ENCODE results near the gene CFAP97D2.

Gene CFAP97D2

DNA sequence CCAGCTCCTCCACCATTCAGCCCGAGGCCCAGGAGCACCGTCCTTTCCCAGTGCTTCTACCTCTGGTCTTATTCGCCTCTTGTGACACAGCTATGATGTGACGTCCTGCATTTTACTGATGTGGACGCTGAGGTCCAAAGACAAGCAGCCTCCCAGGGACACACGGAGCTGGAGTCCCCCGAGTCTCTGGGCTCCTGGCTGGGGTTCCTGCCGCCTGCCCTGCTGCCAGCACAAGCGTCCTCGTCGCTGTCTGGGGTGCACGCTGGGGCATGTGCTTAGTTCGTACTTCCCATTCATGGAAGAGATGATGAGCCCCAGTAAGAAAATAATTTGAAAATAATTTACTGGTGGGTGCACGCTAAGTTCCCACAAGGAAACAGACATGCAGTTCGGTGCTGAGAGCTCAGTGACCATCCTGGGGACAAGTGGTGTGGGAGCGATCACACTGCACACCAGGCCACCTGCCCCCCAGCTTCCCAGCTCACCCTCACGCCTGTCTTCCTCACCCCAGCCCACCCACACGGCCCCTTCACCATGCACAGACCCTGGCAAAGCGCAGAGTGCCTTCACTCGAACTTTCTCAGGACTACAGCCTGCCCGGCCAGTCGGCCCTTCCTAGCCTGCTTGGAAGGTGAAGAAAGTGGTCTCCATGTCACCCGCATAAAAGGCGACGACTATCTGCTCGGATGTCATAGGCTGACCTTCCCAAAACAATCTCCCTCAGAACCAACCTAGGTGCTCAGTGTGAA is 14.2 kb upstream of the CFAP97D2 start:
- no peak overlapping the region for H3K4me3 ChIP-seq (ENCODE audit: low read length)
- H3K27ac ChIP-seq (ENCODE audit: low read depth, low read length): no peak overlapping the region
- no peaks in the 10 kb centered on the region for H4K20me1 ChIP-seq (ENCODE audit: control insufficient read depth, insufficient read depth, low read depth, low read length)
- H3K4me1 ChIP-seq (ENCODE audit: control insufficient read depth, low read length): peaks cover 16% of the 10 kb centered on the region
- no peaks in the 10 kb centered on the region for H3K36me3 ChIP-seq (ENCODE audit: control insufficient read depth, low read length)
- no peak overlapping the region for H3K4me2 ChIP-seq (ENCODE audit: low read length)
- H3K9me3 ChIP-seq (ENCODE audit: control insufficient read depth, insufficient read depth, low read length): no peaks in the 10 kb centered on the region
- no peaks in the 10 kb centered on the region for H3F3A ChIP-seq (ENCODE audit: control insufficient read depth, insufficient read depth)
- H3K27me3 ChIP-seq (ENCODE audit: control insufficient read depth, low read length): peaks cover 15% of the 10 kb centered on the region; the same call in 1 of the 2 replicates
- H3K79me2 ChIP-seq (ENCODE audit: control insufficient read depth, low read length): no peaks in the 10 kb centered on the region
- H3K9me2 ChIP-seq (replicated peaks; ENCODE audit: control insufficient read depth, low read length): no peaks in the 10 kb centered on the region
- TF ChIP-seq EZH2phosphoT487 (IDR thresholded peaks at IDR 0.05; ENCODE audit: borderline replicate concordance, low read length): no peak
- TF ChIP-seq, protein P1, sequence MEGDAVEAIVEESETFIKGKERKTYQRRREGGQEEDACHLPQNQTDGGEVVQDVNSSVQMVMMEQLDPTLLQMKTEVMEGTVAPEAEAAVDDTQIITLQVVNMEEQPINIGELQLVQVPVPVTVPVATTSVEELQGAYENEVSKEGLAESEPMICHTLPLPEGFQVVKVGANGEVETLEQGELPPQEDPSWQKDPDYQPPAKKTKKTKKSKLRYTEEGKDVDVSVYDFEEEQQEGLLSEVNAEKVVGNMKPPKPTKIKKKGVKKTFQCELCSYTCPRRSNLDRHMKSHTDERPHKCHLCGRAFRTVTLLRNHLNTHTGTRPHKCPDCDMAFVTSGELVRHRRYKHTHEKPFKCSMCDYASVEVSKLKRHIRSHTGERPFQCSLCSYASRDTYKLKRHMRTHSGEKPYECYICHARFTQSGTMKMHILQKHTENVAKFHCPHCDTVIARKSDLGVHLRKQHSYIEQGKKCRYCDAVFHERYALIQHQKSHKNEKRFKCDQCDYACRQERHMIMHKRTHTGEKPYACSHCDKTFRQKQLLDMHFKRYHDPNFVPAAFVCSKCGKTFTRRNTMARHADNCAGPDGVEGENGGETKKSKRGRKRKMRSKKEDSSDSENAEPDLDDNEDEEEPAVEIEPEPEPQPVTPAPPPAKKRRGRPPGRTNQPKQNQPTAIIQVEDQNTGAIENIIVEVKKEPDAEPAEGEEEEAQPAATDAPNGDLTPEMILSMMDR (IDR thresholded peaks at IDR 0.05; ENCODE audit: low read depth, low read length, poor library complexity, severe bottlenecking): no peak

DNA sequence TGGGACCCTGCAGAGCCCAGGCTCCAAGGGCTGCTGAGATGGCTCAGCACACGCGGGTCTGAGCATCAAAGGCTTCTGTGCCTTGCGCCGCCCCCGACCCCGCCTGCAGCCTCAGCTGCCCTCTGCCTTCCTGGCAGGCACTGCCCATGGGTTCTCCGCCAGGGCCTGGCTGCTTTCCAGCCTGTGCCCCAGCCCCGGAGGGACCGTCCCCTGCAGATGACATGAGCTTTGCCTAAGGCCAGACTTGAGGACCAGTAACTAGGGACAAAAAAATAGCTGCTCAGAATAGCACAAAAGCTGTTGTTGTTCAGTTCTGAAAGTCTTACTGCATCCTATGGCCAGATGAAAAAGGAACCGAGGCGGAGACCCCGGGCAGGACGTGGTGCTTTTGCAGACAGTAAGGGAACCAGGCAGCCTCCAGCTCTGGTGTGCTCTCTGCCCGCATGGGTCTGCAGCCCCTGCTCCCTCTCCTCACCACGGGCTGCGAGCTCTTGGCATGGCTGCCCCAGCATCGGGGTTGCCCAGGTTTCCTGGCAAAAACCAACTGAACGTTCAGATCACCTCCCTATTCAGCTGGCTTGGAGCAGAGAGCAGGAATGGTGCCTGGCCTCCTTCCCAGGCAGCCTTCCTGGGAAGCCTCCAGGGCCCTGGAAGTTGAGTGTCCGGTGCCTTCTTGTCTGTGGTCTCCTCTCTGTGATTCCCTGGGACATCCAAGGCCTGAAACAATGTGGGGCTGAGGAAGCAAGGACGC is 12.5 kb upstream of the CFAP97D2 start:
- peaks cover 7% of the 10 kb centered on the region for H3K4me1 ChIP-seq (ENCODE audit: control insufficient read depth, low read length)
- H3F3A ChIP-seq (ENCODE audit: control insufficient read depth, insufficient read depth): no peaks in the 10 kb centered on the region
- H3K4me3 ChIP-seq (ENCODE audit: low read length): no peak overlapping the region
- no peaks in the 10 kb centered on the region for H4K20me1 ChIP-seq (ENCODE audit: control insufficient read depth, insufficient read depth, low read depth, low read length)
- H3K9me2 ChIP-seq (replicated peaks; ENCODE audit: control insufficient read depth, low read length): no peaks in the 10 kb centered on the region
- no peak overlapping the region for H3K4me2 ChIP-seq (ENCODE audit: low read length)
- H3K9me3 ChIP-seq (ENCODE audit: control insufficient read depth, insufficient read depth, low read length): no peaks in the 10 kb centered on the region
- no peaks in the 10 kb centered on the region for H3K36me3 ChIP-seq (ENCODE audit: control insufficient read depth, low read length)
- no peaks in the 10 kb centered on the region for H3K79me2 ChIP-seq (ENCODE audit: control insufficient read depth, low read length)
- TF ChIP-seq EZH2phosphoT487 (IDR thresholded peaks at IDR 0.05; ENCODE audit: borderline replicate concordance, low read length): no peak
- TF ChIP-seq, protein P1 (IDR thresholded peaks at IDR 0.05; ENCODE audit: low read depth, low read length, poor library complexity, severe bottlenecking): no peak
- no peak overlapping the region for H3K27ac ChIP-seq (ENCODE audit: low read depth, low read length)
- H3K27me3 ChIP-seq (ENCODE audit: control insufficient read depth, low read length): peaks cover 15% of the 10 kb centered on the region; the same call in 1 of the 2 replicates

DNA sequence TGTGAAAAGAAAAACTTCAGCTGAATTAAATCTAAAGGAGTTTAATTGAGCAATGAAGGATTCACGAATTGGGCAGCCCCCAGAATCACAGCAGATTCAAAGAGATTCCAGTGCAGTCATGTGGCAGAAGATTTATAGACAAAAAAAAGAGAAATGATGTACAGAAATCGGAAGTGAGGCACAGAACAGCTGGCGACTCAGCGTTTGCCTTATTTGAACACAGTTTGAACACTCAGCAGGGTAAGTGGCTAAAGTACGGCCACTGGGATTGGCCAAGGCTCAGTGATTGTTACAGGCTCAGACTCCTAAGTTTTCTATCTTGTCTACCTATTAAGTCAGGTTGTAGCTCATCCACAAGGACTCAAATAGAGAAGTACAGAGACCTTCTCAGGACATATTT is 11.6 kb upstream of the CFAP97D2 start:
- H3K36me3 ChIP-seq (ENCODE audit: control insufficient read depth, low read length): no peaks in the 10 kb centered on the region
- peaks cover 10% of the 10 kb centered on the region; the same call in 1 of the 2 replicates for H3K27me3 ChIP-seq (ENCODE audit: control insufficient read depth, low read length)
- H3F3A ChIP-seq (ENCODE audit: control insufficient read depth, insufficient read depth): no peaks in the 10 kb centered on the region
- TF ChIP-seq, protein P1 (IDR thresholded peaks at IDR 0.05; ENCODE audit: low read depth, low read length, poor library complexity, severe bottlenecking): no peak
- no peak for TF ChIP-seq EZH2phosphoT487 (IDR thresholded peaks at IDR 0.05; ENCODE audit: borderline replicate concordance, low read length)
- H3K4me1 ChIP-seq (ENCODE audit: control insufficient read depth, low read length): no peaks in the 10 kb centered on the region
- no peak overlapping the region for H3K27ac ChIP-seq (ENCODE audit: low read depth, low read length)
- no peak overlapping the region for H3K4me3 ChIP-seq (ENCODE audit: low read length)
- H4K20me1 ChIP-seq (ENCODE audit: control insufficient read depth, insufficient read depth, low read depth, low read length): no peaks in the 10 kb centered on the region
- H3K79me2 ChIP-seq (ENCODE audit: control insufficient read depth, low read length): no peaks in the 10 kb centered on the region
- no peak overlapping the region for H3K4me2 ChIP-seq (ENCODE audit: low read length)
- no peaks in the 10 kb centered on the region for H3K9me3 ChIP-seq (ENCODE audit: control insufficient read depth, insufficient read depth, low read length)
- no peaks in the 10 kb centered on the region for H3K9me2 ChIP-seq (replicated peaks; ENCODE audit: control insufficient read depth, low read length)

Data from DOHH2 (cell line).